ENCODE results near the gene TRIM47. TPM values are rescaled to one million over a fixed set of nuclear protein-coding genes. Genes with fewer than 3 reads are reported as not detected.

The TRIM47 gene
- total and polyA plus RNA-seq, 2 of the 13 experiments (the other 11 are each of a cell fraction or from before 2014, with no cell fraction given), result 33.5 to 82.0 TPM

DNA sequence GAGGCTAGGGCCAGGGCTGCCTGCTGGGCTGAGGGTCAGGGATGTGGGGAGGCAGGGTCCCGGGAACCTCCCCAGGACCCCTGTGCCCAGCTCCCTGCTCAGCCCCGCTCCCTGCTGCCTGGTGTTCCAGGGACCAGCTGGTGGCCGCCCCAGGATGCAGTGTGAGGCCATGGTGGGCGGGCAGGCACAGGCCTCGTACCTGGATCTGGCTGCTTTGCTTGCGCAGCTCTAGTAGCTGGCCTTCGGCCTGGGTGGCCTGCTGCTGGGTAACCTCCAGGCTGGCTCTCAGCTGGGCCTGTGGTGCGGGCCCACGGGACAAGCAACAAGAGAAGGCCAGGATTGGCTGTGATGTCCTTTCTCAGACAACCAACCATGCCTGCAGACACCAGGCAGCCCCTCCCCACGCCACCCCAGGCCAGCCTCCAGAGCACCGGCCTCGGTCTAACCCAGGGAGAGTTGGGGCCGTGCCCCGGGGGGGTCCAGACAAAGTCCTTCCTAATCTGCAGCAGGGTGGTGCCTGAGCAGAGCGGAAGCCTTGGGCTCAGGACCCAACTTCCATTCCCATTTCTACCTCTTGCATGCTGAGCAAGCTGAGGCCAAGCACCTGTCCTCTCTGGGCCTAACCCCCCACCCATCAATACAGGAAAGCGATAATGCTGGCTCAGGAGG, 14.3 kb upstream of the TRIM47 start (continued):
- TF ChIP-seq, protein P1, sequence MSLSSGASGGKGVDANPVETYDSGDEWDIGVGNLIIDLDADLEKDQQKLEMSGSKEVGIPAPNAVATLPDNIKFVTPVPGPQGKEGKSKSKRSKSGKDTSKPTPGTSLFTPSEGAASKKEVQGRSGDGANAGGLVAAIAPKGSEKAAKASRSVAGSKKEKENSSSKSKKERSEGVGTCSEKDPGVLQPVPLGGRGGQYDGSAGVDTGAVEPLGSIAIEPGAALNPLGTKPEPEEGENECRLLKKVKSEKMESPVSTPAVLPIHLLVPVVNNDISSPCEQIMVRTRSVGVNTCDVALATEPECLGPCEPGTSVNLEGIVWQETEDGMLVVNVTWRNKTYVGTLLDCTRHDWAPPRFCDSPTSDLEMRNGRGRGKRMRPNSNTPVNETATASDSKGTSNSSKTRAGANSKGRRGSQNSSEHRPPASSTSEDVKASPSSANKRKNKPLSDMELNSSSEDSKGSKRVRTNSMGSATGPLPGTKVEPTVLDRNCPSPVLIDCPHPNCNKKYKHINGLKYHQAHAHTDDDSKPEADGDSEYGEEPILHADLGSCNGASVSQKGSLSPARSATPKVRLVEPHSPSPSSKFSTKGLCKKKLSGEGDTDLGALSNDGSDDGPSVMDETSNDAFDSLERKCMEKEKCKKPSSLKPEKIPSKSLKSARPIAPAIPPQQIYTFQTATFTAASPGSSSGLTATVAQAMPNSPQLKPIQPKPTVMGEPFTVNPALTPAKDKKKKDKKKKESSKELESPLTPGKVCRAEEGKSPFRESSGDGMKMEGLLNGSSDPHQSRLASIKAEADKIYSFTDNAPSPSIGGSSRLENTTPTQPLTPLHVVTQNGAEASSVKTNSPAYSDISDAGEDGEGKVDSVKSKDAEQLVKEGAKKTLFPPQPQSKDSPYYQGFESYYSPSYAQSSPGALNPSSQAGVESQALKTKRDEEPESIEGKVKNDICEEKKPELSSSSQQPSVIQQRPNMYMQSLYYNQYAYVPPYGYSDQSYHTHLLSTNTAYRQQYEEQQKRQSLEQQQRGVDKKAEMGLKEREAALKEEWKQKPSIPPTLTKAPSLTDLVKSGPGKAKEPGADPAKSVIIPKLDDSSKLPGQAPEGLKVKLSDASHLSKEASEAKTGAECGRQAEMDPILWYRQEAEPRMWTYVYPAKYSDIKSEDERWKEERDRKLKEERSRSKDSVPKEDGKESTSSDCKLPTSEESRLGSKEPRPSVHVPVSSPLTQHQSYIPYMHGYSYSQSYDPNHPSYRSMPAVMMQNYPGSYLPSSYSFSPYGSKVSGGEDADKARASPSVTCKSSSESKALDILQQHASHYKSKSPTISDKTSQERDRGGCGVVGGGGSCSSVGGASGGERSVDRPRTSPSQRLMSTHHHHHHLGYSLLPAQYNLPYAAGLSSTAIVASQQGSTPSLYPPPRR (CRISPR knock-in tag; IDR thresholded peaks at IDR 0.05; ENCODE audit: borderline replicate concordance), result peak; percentile 63
- TF ChIP-seq MYNN (CRISPR knock-in tag; IDR thresholded peaks at IDR 0.05; ENCODE audit: low read depth), result no peak
- TF ChIP-seq IKZF1 (IDR thresholded peaks at IDR 0.05), result no peak
- peak; percentile 78; the same call in 1 of the 2 replicates for TF ChIP-seq ZNF772 (CRISPR knock-in tag; IDR thresholded peaks at IDR 0.05)
- TF ChIP-seq, protein P2, sequence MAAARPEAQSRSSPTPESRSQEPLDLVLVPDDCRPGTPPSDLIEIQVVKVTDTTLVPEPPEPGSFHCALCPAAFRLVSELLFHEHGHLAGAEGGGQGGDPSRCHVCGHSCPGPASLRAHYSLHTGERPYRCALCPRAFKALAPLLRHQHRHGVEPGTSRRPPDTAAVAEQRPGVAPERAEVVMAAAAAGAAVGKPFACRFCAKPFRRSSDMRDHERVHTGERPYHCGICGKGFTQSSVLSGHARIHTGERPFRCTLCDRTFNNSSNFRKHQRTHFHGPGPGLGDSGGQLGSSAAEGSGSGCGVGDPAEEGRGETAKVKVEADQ (CRISPR knock-in tag; IDR thresholded peaks at IDR 0.05; ENCODE audit: borderline replicate concordance), result no peak
- TF ChIP-seq ZNF777 (CRISPR knock-in tag; IDR thresholded peaks at IDR 0.05), result peak; percentile 52
- TF ChIP-seq SIN3A (IDR thresholded peaks at IDR 0.05; ENCODE audit: borderline replicate concordance, low read depth, low read length), result 0 out of 2 replicates have a peak, but pooled peaks have one; percentile 21
- TF ChIP-seq, protein P3, sequence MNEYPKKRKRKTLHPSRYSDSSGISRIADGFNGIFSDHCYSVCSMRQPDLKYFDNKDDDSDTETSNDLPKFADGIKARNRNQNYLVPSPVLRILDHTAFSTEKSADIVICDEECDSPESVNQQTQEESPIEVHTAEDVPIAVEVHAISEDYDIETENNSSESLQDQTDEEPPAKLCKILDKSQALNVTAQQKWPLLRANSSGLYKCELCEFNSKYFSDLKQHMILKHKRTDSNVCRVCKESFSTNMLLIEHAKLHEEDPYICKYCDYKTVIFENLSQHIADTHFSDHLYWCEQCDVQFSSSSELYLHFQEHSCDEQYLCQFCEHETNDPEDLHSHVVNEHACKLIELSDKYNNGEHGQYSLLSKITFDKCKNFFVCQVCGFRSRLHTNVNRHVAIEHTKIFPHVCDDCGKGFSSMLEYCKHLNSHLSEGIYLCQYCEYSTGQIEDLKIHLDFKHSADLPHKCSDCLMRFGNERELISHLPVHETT (CRISPR knock-in tag; conservative IDR thresholded peaks at IDR 0.05), result 0 out of 2 replicates have a peak, but pooled peaks have one; percentile 33
- peak in 1 of 2 experiments; percentile 46; a peak in 1 of 4 replicates for TF ChIP-seq KLF16 (CRISPR knock-in tag; IDR thresholded peaks at IDR 0.05)
- no peak for TF ChIP-seq JUND (CRISPR knock-in tag; IDR thresholded peaks at IDR 0.05)
- TF ChIP-seq, protein P4, sequence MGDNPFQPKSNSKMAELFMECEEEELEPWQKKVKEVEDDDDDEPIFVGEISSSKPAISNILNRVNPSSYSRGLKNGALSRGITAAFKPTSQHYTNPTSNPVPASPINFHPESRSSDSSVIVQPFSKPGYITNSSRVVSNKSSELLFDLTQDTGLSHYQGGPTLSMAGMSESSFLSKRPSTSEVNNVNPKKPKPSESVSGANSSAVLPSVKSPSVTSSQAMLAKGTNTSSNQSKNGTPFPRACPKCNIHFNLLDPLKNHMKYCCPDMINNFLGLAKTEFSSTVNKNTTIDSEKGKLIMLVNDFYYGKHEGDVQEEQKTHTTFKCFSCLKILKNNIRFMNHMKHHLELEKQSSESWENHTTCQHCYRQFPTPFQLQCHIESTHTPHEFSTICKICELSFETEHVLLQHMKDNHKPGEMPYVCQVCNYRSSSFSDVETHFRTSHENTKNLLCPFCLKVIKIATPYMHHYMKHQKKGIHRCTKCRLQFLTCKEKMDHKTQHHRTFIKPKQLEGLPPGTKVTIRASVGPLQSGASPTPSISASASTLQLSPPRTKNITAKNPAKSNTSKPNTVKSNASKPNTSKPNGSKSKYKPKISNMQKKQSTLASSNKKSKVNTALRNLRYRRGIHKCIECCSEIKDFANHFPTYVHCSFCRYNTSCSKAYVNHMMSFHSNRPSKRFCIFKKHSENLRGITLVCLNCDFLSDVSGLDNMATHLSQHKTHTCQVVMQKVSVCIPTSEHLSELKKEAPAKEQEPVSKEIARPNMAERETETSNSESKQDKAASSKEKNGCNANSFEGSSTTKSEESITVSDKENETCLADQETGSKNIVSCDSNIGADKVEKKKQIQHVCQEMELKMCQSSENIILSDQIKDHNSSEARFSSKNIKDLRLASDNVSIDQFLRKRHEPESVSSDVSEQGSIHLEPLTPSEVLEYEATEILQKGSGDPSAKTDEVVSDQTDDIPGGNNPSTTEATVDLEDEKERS (CRISPR knock-in tag; IDR thresholded peaks at IDR 0.05), result no peak; the same call in 1 of the 2 replicates
- peak; percentile 68 for TF ChIP-seq XRCC5 (optimal IDR thresholded peaks at IDR 0.05; ENCODE audit: low read length)
- TF ChIP-seq, protein P5, sequence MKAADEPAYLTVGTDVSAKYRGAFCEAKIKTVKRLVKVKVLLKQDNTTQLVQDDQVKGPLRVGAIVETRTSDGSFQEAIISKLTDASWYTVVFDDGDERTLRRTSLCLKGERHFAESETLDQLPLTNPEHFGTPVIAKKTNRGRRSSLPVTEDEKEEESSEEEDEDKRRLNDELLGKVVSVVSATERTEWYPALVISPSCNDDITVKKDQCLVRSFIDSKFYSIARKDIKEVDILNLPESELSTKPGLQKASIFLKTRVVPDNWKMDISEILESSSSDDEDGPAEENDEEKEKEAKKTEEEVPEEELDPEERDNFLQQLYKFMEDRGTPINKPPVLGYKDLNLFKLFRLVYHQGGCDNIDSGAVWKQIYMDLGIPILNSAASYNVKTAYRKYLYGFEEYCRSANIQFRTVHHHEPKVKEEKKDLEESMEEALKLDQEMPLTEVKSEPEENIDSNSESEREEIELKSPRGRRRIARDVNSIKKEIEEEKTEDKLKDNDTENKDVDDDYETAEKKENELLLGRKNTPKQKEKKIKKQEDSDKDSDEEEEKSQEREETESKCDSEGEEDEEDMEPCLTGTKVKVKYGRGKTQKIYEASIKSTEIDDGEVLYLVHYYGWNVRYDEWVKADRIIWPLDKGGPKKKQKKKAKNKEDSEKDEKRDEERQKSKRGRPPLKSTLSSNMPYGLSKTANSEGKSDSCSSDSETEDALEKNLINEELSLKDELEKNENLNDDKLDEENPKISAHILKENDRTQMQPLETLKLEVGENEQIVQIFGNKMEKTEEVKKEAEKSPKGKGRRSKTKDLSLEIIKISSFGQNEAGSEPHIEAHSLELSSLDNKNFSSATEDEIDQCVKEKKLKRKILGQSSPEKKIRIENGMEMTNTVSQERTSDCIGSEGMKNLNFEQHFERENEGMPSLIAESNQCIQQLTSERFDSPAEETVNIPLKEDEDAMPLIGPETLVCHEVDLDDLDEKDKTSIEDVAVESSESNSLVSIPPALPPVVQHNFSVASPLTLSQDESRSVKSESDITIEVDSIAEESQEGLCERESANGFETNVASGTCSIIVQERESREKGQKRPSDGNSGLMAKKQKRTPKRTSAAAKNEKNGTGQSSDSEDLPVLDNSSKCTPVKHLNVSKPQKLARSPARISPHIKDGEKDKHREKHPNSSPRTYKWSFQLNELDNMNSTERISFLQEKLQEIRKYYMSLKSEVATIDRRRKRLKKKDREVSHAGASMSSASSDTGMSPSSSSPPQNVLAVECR (CRISPR knock-in tag; IDR thresholded peaks at IDR 0.05; ENCODE audit: borderline replicate concordance), result peak; percentile 38
- 0 out of 2 replicates have a peak, but pooled peaks have one; percentile 19 for TF ChIP-seq ZNF251 (CRISPR knock-in tag; IDR thresholded peaks at IDR 0.05)

Data from HepG2 (cell line).